Activated gamma-delta T cell (primary cell): Measurements from ENCODE around the gene ZNF841.
"Not testable (repeated sequence)": the region's sequence is repeated elsewhere in the genome, so short reads cannot be mapped to it uniquely, and the experiment has no call there.

Experiments used
- DNase-seq: peaks from one replicate; lab custom pipeline; 2025; lab: John Stamatoyannopoulos, UW
- total RNA-seq, 2 donors: gene quantifications; one replicate each; lab custom pipeline; 2026; lab: John Stamatoyannopoulos, UW

ZNF841 gene
- total RNA-seq = 60.9 to 73.0 reads per million in 2 donors

GRCh38 chr19:52095172-52096014 is at the start of gene ZNF841:
Gene ZNF841 (minus strand): TSS chr19:52095765. CDS start chr19:52084801, 10,964 bp downstream.
- DNase-seq = peak; percentile 65

DNA sequence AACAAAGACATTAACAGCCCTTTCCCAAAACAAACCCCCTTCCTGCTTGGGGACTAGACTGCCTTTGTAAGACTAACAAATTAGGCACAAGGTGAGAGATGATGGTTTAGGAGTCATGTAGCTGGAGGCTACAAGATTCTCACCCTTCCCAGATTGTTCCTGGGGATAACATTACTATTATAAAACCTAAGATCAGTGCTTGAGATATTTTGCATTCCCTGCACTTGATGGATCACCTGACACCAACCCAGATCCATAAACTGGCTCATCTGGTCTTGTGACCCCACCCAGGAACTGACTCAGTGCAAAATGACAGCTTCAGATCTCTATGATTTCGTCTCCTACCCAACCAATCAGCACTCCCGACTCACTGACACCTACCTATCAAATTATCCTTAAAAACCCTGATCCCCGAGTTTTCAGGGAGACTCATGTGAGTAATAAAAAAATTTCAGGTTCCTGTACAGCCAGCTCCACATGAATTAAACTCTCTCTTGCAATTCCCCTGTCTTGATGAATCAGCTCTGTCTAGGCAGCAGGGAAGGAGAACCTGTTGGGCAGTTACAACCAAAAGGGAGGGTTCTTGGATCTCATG is 46.5 kb upstream of the ZNF841 start:
- no peak for DNase-seq

DNA sequence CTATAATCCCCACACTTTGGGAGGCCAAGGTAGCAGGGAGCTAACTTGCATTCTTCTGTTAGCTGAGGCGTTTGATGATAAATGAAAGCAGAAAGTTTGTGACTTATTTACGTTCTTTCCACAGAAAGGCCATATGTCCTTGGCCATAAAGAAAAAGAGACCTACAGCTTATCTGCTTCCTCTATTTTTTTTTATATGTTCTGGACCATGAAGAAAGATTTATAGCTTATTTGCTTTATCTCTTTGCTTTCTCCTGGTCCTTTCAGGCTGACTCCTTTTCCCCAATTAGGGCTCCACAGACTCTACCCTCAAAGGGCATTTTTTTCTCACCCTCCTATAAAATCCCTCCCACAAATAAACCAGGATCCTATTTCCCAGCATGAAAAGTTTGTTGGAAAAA is 45.6 kb upstream of the ZNF841 start:
- no peak for DNase-seq

- peak; percentile 92 for DNase-seq
These were observed 44.6 kb upstream of the ZNF841 start for GRCh38 chr19:52140032-52140710.

DNA sequence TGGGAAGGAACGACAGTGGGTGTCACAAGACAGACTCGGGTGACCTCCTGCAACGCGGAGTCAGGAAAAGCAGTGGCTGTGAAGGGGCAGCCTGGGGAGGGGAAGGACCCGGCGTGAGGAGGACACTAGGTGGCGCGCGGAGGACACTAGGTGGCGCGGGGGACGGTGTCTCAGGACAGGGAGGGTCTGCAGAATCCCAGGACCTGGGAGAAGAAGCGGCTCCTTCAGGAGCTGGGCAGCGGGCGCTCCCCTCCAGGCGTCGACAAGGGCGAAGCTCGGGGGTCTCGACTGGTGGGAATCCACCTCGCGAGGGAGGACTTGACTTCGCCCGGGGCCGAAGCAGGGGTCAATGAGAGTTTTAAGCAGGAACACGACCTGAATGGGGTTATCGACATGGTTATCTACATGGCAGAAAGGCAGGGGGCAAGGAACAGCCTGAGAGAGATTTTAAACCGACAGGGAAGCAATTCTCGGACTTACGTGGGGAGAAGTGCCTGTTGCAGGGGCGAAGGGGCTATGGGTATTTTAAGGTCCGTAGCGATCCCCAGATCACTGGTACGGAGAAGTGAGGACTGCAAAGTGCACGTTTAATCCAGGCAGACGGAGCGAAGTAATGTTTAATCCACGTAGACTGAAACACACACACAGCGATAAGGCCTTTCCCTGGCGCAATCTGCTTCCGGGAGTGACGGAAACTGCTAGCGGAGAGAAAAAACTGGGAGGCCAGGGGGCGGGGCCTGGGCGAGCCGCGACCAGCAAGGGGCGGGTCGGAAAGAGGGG is 43.9 kb upstream of the ZNF841 start, which contains the start of gene ZNF616:
Gene ZNF616, minus strand, starts transcription at position 687 of the 780 bp plus-strand sequence. CDS start 9,426 bp downstream, outside the sequence.
- peak; percentile 43 for DNase-seq

DNA sequence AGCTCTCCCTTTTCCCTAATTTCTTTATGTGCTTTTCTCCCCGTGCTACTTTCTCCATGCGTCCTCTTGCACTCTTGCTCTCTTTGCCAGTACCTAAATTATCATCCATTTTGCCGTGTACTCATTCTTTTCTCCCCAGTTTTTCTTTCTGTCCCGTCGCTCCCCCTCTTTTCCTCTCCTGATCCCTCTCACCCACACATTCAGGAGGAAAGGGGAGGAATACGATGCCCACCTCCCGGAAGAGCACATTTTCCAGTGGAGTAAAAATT is 43.4 kb upstream of the ZNF841 start:
- DNase-seq = no peak

DNA sequence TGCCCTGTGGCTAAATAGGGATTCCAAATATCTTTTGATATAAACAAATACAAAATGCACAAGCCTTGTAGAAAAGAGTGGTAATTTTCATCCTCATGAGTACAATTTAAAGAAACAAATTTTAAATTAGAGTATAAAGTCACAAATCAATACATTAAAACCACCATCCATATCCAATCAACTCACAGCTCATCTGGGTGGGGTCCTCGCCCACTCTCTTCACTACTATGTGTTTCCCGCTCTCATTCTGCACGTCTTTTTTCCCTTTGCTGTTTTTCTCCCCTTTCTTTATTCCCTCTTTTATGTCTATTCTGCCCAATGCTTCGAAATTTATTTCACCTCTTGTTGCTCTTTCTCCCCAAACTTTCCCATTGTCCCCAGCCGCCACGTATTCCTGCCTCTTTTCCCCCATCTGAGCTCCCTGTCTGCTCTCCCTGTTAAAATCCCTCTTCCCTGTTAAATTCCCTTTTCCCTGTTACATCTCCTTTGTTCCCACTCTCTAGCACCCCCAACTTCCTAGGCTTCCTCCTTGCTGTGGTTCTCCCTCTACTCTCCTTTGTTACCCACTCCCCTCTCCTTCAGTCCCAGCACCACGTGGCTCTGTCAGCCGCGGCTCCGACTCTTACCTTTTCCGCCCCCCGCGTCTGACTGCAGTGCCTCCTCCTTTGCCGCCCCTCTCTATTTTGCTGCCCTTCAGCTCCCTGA is 42.9 kb upstream of the ZNF841 start:
- DNase-seq = no peak

DNA sequence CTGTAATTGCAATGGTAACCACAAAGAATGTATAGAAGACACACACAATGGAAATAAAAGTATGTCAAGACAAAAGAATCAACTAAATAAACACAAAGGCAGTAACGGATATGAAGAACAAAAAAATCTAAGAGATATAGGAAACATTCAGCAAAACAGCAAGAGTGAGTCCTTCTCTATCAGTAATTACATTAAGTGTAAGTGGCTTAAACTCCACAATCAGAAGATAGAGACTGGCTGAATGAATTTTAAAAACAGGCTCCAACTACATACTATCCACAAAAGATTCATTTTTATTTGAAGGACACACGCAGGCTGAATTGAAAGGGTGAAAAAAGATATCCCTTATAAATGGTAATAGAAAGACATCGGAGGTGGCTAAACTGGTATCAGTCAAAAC is 24.7 kb upstream of the ZNF841 start:
- no peak for DNase-seq

- DNase-seq = no peak
These were observed 20.0 kb upstream of the ZNF841 start for GRCh38 chr19:52115526-52116053.

DNA sequence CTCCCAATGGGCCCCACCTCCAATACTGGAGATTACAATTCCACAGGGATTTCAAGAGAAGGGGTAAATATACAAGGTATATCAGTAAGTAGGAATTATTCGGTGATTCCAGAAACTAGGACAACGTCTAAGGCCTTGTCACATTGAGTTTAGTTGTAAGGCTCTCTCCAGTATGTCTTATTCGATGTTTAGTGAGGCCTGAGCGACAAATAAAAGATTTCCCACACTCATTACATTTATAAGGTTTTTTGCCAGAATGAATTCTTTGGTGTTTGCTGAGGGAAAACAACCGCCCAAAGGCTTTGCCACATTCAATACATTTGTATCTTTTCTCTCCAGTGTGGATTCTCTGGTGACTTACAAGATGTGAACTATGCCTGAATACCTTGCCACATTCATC is 19.1 kb upstream of the ZNF841 start:
- DNase-seq = no peak

DNA sequence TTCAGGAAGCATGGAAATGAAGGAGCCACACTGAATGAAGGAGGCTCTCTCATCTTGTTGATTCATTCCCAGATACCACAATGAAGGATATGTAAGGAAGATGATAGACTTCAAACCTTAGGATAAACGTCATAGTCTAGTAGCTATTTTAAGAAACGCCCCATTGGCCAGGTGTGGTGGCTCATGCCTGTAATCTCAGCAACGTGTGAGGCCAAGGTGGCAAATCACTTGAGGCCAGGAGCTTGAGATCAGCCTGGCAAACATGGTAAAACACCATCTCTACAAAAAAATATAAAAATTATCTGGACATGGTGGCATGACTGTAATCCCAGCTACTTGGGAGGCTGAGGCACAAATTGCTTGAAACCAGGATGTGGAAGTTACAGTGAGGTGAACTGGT is 17.1 kb upstream of the ZNF841 start:
- no peak for DNase-seq

DNA sequence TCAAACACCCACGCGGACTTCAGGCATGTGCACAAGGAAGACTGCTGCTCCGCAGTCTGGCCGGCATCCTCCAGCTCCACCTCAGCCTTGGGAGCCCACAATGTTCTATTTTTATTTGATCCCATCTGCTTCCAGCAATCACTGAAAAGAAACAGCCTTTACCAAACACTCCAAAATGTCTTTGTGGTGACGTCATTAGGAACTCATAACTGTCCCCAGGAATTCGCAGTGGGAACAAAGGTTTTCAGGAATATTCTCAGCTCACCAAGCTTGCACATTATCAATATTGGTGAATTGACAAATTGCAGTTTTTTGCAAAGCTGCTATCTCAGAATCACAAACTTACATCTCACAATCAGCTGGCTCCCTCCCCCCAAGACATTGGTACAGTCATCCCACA is 15.2 kb upstream of the ZNF841 start:
- no peak for DNase-seq

- no peak for DNase-seq
These were observed 7.2 kb upstream of the ZNF841 start for GRCh38 chr19:52102782-52103181.

GRCh38 chr19:52101866-52102562 is 6.4 kb upstream of the ZNF841 start:
- no peak for DNase-seq

- no peak for DNase-seq
These were observed 4.1 kb upstream of the ZNF841 start for GRCh38 chr19:52099497-52100138.

- DNase-seq = not testable (repeated sequence)
These were observed 851 bp upstream of the ZNF841 start for GRCh38 chr19:52096416-52096815.

GRCh38 chr19:52094526-52095130 is 937 bp downstream of the ZNF841 start:
- no peak for DNase-seq

DNA sequence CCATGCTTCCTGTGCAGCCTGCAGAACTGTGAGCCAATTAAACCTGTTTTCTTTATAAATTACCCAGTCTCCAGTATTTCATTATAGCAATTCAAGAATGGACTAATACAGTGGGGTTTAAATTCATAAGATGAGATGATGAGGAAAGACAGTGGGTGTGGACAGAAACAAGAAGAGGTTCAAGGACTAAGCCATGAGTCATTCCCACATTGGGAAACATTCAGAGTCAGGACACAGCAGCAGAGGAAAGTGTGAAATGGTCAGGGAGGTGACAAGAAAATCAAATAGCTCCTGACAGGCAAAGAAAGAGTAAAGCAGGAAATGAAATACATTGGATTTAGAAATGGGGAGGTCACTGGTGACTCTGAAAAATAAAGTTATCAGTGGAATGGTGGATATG is 9.1 kb downstream of the ZNF841 start:
- no peak for DNase-seq

- no peak for DNase-seq
These were observed 25.1 kb downstream of the ZNF841 start for GRCh38 chr19:52070496-52070895.

- DNase-seq = no peak
These were observed 25.9 kb downstream of the ZNF841 start for GRCh38 chr19:52069653-52070052.
